Smooth muscle cell (in vitro differentiated cells): ENCODE data around the gene ANKRD33B. TPM values are rescaled to one million over a fixed set of nuclear protein-coding genes. Genes with fewer than 3 reads are reported as not detected.

Source experiments
- DNase-seq: peaks from one replicate; lab custom pipeline; 2025; ENCODE audit not compliant: unreplicated experiment; lab: John Stamatoyannopoulos, UW
- H2AFZ ChIP-seq: fragments of 200-600 bp; sonication (generic); 2 replicates; pipeline ENCODE4 v1.6.0; 2016; ENCODE audit warnings: antibody characterized with exemption, low read depth, mild to moderate bottlenecking
- H3F3A ChIP-seq: fragments of 200-600 bp; sonication (generic); 2 replicates; pipeline ENCODE4 v1.6.0; 2017; ENCODE audit warnings: antibody characterized with exemption, low read depth
- H3K27ac ChIP-seq: fragments of 200-600 bp; sonication (generic); 2 replicates; pipeline ENCODE4 v1.5.1; 2016; ENCODE audit warnings: low read depth, mild to moderate bottlenecking
- H3K27me3 ChIP-seq: fragments of 200-600 bp; sonication (generic); 2 replicates; pipeline ENCODE4 v1.6.1; 2016; ENCODE audit warnings: low read depth, mild to moderate bottlenecking
- H3K36me3 ChIP-seq: fragments of 200-600 bp; sonication (generic); 2 replicates; pipeline ENCODE4 v1.5.1; 2016; ENCODE audit warnings: low read depth
- H3K4me1 ChIP-seq: fragments of 200-600 bp; sonication (generic); 2 replicates; pipeline ENCODE4 v1.5.1; 2016; ENCODE audit warnings: low read depth
- H3K4me2 ChIP-seq: fragments of 200-600 bp; sonication (generic); 2 replicates; pipeline ENCODE4 v1.6.0; 2016; ENCODE audit warnings: mild to moderate bottlenecking
- H3K4me3 ChIP-seq: fragments of 200-600 bp; sonication (generic); 2 replicates; pipeline ENCODE4 v1.5.1; 2016; ENCODE audit warnings: mild to moderate bottlenecking
- H3K79me2 ChIP-seq: fragments of 200-600 bp; sonication (generic); 2 replicates; pipeline ENCODE4 v1.6.0; 2016; ENCODE audit warnings: low read depth, mild to moderate bottlenecking
- H3K9ac ChIP-seq: fragments of 200-600 bp; sonication (generic); 2 replicates; pipeline ENCODE4 v1.6.0; 2016; ENCODE audit warnings: low read depth
- H3K9me3 ChIP-seq: fragments of 200-600 bp; sonication (generic); replicated peaks from 2 replicates; pipeline ENCODE4 v1.5.1; 2016; ENCODE audit warnings: low read depth
- H4K20me1 ChIP-seq: fragments of 200-600 bp; sonication (generic); 2 replicates; pipeline ENCODE4 v1.6.0; 2016; ENCODE audit warnings: low read depth
- CTCF ChIP-seq: fragments of 200-600 bp; sonication (generic); IDR thresholded peaks from 2 replicates; pipeline ENCODE4 v1.5.1; 2017; ENCODE audit warnings: borderline replicate concordance, mild to moderate bottlenecking, antibody characterized with exemption; ENCODE audit not compliant: insufficient read depth, poor library complexity, severe bottlenecking
- WGBS: methylation state at CpG from one replicate; pipeline ENCODE4 v1.1.7; 2016; ENCODE audit warnings: low lambda C conversion rate; 5-methylcytosine and 5-hydroxymethylcytosine counted together
- polyA plus RNA-seq: library from polyadenylated mRNA; unstranded; fragments of >200 nt; fragmentation: Nextera tagmentation; extraction: Ambion mirVana; gene quantifications from 2 replicates; pipeline ENCODE4 v1.2.1, GENCODE V29; 2016
- total RNA-seq: library from RNA; depleted of rRNA; stranded (reverse); fragments of >200 nt; gene quantifications from 2 replicates; pipeline ENCODE4 v1.2.3, GENCODE V29; 2014

The ANKRD33B gene
- total and polyA plus RNA-seq, 2 experiments from 2014 or later, result 1.2 to 2.2 TPM

GRCh38 chr5:10612251-10612650 is 48.4 kb downstream of the ANKRD33B start:
- H3K4me3 ChIP-seq, result no peak overlapping the region
- no peak overlapping the region for H3K4me2 ChIP-seq
- no peaks in the 10 kb centered on the region for H3K27me3 ChIP-seq
- peaks cover 7% of the 10 kb centered on the region for H3K4me1 ChIP-seq
- no peak for DNase-seq
- no peak overlapping the region for H3K27ac ChIP-seq
- H3K36me3 ChIP-seq, result no peaks in the 10 kb centered on the region
- no peaks in the 10 kb centered on the region for H3K79me2 ChIP-seq
- peaks cover 6% of the 10 kb centered on the region for H3F3A ChIP-seq
- TF ChIP-seq CTCF, result no peak
- no peaks in the 10 kb centered on the region for H3K9me3 ChIP-seq
- no peaks in the 10 kb centered on the region for H4K20me1 ChIP-seq
- no peak overlapping the region for H2AFZ ChIP-seq
- WGBS, result 85% methylated on average over 5 of the region's 5 CpGs
- H3K9ac ChIP-seq, result no peak overlapping the region

GRCh38 chr5:10615693-10616092 is 51.8 kb downstream of the ANKRD33B start:
- no peak overlapping the region for H3K9ac ChIP-seq

GRCh38 chr5:10617103-10617502 is 53.2 kb downstream of the ANKRD33B start:
- Histone ChIP-seq H3K4me2 (no peak overlapping the region), H3K79me2 (no peaks in the 10 kb centered on the region), H3K9ac (no peak overlapping the region), H3K9me3 (peaks cover 5% of the 10 kb centered on the region), H3K36me3 (peaks cover 6% of the 10 kb centered on the region), H3K4me3 (no peak overlapping the region), H2AFZ (no peak overlapping the region), H4K20me1 (no peaks in the 10 kb centered on the region), H3K27ac (no peak overlapping the region), H3F3A (no peaks in the 10 kb centered on the region), H3K4me1 (peaks cover 4% of the 10 kb centered on the region), H3K27me3 (no peaks in the 10 kb centered on the region)
- TF ChIP-seq CTCF, result no peak
- 92% methylated on average over 10 of the region's 10 CpGs for WGBS
- DNase-seq, result no peak

More at GRCh38 chr5:10615693-10616092, 51.8 kb downstream of the ANKRD33B start:
- Histone ChIP-seq H2AFZ (no peak overlapping the region), H3K79me2 (no peaks in the 10 kb centered on the region), H3K27me3 (no peaks in the 10 kb centered on the region), H3K4me1 (peaks cover 4% of the 10 kb centered on the region), H3K27ac (no peak overlapping the region), H3K4me3 (no peak overlapping the region), H3K36me3 (no peaks in the 10 kb centered on the region), H4K20me1 (no peaks in the 10 kb centered on the region), H3F3A (no peaks in the 10 kb centered on the region), H3K9me3 (no peaks in the 10 kb centered on the region), H3K4me2 (no peak overlapping the region)
- no peak for DNase-seq
- 95% methylated on average over 3 of the region's 3 CpGs for WGBS
- TF ChIP-seq CTCF, result no peak

GRCh38 chr5:10618311-10618710 is 54.4 kb downstream of the ANKRD33B start:
- no peak for TF ChIP-seq CTCF
- H2AFZ ChIP-seq, result no peak overlapping the region
- H3K4me3 ChIP-seq, result no peak overlapping the region
- H4K20me1 ChIP-seq, result no peaks in the 10 kb centered on the region
- DNase-seq, result no peak
- H3K9me3 ChIP-seq, result peaks cover 5% of the 10 kb centered on the region
- no peaks in the 10 kb centered on the region for H3F3A ChIP-seq
- H3K79me2 ChIP-seq, result no peaks in the 10 kb centered on the region
- H3K4me2 ChIP-seq, result no peak overlapping the region
- H3K27ac ChIP-seq, result no peak overlapping the region
- H3K27me3 ChIP-seq, result no peaks in the 10 kb centered on the region
- H3K9ac ChIP-seq, result no peak overlapping the region
- 97% methylated on average over 17 of the region's 17 CpGs for WGBS
- peaks cover 4% of the 10 kb centered on the region for H3K4me1 ChIP-seq
- H3K36me3 ChIP-seq, result peaks cover 6% of the 10 kb centered on the region
